HT1080 (cell line): ENCODE data around the gene PLA2G3. TPM values are rescaled to one million over a fixed set of nuclear protein-coding genes. Genes with fewer than 3 reads are reported as not detected.
"Not testable (repeated sequence)": the region's sequence is repeated elsewhere in the genome, so short reads cannot be mapped to it uniquely, and the experiment has no call there.

Experiments used
- DNase-seq: peaks from one replicate; pipeline ENCODE4 v3.0.0-alpha.2; 2015; ENCODE audit warnings: low read depth
- total RNA-seq: library from RNA; depleted of rRNA; stranded (reverse); fragments of >200 nt; shearing (Covaris generic); gene quantifications from 2 replicates; pipeline ENCODE4 v1.2.3, GENCODE V29; 2014

PLA2G3 gene
- total RNA-seq, 1 experiment from 2014 or later = 0.37 TPM

GRCh38 chr22:31124811-31125465, 15.4 kb downstream of the PLA2G3 start:
- no peak for DNase-seq

DNA sequence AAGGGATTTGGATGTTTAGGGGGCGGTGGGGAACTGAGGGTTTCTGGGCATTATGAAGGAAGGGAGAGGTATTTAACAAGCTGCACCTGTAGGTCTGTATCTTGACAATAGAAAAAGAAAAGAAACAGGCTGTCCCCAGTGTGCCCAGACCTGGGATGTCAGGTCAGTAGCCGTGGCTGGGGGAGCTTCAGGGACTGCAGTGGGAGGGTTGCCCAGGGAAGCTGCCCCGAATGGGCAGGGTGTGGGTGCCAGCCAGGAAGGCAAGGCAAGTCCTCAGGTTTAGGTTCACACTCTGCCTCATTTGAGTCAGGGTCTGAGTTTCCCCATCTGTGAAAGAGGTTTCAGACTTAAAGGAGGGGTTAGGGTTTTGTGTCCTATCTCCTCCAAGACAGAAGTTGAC, 16.0 kb downstream of the PLA2G3 start:
- no peak for DNase-seq

- DNase-seq = no peak
Measured at GRCh38 chr22:31123292-31123602, 17.1 kb downstream of the PLA2G3 start.

DNA sequence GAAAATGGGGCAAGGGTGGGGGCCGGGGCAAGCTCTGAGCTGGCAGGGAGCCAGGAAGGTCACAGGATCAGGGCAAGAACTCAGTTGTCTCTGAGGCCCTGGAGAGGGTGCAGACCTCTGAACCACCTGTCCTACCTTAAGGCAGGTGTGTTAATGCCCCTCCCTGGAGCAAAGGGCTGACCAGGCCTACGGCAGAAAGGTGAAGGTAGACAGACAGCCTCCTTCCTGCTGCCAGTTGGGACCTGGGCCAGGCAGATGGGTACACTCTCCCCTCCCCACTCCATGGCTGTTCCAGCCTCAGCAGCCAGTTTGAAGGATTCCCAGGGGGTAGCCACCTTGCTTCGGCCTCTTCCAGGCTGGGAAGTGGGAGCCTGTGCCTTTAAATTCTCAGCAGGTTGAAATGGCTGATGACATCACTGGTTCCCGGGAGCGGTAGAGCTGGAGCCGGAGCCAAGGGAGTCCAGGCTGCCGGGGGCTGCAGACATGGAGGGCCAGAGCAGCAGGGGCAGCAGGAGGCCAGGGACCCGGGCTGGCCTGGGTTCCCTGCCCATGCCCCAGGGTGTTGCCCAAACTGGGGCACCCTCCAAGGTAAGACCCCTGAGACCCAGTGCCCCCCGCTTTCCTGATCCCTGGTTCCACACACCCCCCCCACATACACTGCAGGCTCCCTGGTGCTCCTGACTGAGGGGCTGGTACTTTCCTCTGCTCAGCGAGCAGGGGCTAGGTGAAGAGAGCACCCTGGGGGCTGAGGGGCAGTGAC, 17.6 kb downstream of the PLA2G3 start, which contains the start of gene INPP5J:
Gene INPP5J, plus strand, starts transcription at position 435 of the 760 bp plus-strand sequence. Its CDS starts 49 bp downstream, at position 484.
- peak; percentile 44 for DNase-seq

- no peak for DNase-seq
Measured at GRCh38 chr22:31122196-31122531, 18.1 kb downstream of the PLA2G3 start.

DNA sequence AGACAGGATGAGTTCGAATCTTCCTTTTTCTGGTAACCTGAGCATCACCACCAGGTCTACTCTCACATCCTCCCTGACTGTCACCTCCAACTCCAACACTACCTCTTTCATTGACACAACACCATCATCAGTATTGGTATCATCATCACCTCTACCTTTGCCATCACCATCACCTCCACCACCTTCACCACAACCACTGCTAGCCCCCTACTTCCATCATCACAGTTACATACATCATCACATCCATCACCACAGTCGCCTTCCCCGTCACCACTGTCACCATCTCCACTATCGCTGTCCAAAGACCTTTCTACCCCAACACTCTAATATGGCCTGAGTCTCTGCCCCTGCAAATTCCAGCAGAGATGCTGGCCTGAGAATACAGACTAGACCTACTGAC, 18.9 kb downstream of the PLA2G3 start:
- DNase-seq = no peak

DNA sequence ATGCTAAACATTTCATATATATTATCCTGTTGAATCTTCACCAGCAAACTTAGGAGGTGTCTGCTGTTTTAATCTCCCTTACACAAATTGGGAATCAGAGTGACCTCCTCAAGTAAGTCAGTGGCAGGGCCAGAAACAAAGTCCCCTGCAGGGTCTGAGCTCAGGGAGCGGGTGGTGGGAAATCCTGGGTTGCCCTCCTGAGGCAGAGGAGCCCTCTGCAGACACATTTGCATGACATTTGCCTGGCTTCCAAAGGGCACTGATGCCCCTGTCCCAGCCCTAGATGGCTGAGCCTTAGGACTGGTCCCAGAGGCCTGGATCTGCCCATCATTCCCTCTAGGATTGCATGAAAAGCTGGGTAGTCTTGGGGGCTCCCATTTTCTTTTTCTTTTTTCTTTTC, 19.7 kb downstream of the PLA2G3 start:
- DNase-seq = no peak

DNA sequence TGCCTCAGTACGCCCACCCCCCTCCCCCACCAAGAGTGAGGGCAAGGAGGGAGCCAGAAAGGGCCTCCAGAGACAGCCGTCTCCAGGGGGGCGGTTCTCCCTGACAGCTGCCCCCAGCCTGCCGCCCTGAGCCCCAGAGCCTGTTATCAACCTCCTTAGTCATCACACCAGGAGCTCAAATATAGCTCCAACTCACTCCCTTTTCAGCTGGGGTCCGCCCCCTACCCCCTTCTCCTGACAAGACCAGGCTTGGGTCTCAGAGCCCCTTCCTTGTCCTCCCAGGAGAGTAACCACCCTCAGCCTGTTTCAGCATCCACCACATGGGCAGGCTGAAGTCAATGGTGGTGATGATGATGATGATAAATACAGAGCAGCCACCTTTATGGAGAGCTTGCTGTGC, 20.1 kb downstream of the PLA2G3 start:
- DNase-seq = no peak

DNA sequence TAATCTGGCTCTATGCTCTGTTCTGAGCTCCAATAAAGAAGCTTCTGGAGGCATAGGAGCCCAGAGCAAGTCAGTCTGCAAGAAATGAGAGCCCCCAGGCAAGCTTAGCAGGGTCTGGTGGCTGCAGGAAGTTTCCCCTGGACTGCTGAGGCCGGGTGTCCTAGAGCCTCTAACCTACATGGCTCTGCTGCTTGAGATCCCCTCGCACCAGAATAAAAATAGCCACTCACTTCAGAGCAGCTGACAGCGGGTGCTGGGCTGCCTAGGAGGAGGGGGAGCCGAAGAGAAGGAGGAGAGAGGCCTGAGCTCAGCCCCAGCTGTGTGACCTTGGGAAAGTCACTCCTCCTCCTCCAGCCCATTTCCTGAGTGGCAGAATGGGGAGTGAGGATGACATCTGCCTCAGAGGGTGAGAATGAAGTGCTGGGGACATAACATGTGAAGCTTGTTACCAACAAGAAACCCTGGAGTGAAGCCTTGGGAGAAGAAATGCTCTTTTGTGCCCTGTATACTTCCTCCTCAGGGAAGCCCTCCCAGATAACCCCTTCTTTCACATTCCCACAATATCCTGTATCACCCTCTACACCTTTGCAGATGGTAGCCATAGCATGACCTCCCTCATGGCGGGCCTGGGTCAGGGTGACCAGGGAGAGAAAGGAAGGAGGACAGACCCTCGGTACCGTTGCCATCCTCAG, 21.1 kb downstream of the PLA2G3 start:
- DNase-seq = no peak

- DNase-seq = no peak
Measured at GRCh38 chr22:31118046-31118820, 22.1 kb downstream of the PLA2G3 start.

- not testable (repeated sequence) for DNase-seq
Measured at GRCh38 chr22:31112547-31113091, 27.7 kb downstream of the PLA2G3 start.

DNA sequence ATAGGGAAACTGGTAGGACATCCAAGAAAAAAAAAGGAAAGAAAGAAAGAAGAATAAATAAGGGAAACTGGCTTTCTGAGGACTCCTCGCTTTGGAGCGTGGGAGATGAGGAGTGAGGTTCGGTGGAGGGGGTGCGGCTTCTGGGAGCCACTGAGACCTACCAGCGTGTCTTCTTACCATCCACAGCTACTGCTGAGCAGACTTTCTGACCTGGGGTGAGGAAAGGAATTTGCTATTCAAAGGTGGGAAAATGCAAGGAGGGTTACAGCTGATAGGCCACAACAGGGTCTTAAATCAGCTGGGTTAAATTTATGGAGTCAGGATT, 32.5 kb downstream of the PLA2G3 start:
- DNase-seq = no peak

DNA sequence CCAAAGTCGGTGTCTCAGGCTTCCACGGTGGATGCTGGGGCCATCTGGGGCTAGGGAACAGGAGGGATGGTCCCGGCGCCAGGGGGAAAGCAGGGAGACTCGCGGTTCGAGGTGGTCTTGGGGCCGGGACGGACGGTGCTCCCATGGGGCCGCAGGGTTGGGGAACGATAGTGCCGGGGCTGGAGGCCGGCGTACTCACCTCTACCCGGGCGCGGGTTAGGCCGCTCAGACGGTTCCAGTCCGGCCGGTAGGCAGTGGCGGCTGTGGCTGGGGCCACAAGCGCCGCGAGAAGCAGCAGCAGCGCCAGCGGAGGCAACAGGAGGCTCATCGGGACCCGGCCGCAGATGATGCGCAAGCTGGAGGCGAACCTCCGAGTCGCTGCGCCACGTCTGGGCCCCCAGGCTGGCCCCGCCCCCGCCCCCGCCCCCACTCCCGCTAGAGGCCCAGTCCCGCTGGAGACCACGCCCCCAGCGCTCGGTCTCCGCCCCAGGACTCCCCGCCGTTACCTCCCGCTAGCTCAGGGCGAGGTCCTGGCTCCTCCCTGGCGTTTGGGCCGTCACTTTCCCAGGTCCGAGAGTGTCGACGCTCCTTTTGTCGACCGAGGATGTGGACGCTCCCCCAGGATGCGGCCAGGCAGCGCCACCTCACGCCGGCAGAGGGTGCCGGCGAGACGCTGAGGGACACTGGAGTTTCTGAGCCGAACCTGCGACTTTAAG, 33.0 kb downstream of the PLA2G3 start, which contains the start of gene SELENOM:
Gene SELENOM, minus strand, starts transcription at position 391 of the 716 bp plus-strand sequence. Its CDS starts 63 bp downstream, at position 328.
- DNase-seq = peak; percentile 96

GRCh38 chr22:31106731-31107177, 33.6 kb downstream of the PLA2G3 start:
- no peak for DNase-seq

DNA sequence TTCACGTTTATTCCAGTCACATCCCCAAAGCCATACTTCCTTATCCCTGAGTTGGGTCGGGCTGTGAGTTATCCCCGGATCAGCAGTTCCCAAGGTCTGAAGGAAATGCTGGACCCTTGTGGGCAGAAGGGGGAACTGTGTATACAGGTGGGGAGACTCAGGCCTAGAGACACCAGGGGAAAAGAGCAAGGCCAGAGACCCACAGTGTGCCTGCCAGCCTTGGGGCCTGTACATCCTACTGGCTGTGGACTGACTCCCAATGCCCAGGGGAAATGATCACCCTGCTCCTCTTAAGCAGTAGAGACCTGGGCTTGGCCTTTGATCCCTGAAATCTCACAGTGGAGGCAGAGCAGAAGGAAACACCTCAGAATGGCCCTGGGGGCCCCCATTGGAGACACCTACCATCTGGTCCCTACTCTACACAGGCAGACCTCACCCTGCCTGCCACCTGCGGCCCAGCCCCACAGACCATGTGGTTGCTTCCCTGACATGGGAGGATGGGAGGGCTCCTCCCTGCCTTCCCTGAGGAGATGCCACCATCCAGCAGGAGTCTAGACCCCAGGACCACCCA, 34.2 kb downstream of the PLA2G3 start:
- no peak for DNase-seq

GRCh38 chr22:31105282-31105929, 34.9 kb downstream of the PLA2G3 start:
- no peak for DNase-seq

GRCh38 chr22:31104869-31105268, 35.4 kb downstream of the PLA2G3 start:
- DNase-seq = no peak

DNA sequence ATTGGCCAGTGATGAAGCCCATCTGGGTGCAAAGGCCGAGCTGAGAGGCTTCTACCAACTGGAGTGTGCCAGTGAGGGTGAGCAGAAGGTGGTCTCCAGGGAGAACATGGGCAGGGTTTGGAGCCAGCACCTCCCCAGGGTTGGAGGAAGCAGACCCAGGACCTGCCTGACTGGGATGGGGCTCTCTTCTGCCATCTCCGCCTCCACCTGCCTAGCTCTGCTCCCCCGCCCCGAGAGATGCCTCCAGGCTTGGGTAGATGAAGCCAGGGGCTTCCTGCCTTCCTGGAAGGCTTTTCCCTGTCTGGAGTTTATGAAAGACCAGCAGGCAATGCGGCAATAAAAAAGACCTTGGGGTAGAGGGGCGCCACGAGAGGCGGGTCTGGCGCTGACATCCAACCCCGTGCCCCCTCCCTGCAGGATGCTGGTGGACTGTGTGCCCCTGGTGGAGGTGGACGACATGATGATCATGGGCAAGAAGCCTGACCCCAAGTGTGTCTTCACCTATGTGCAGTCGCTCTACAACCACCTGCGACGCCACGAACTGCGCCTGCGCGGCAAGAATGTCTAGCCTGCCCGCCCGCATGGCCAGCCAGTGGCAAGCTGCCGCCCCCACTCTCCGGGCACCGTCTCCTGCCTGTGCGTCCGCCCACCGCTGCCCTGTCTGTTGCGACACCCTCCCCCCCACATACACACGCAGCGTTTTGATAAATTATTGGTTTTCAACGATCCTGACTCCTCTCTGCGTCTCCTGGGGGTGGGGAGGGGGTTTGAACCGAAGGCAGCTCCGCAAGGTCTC, 36.2 kb downstream of the PLA2G3 start:
- no peak for DNase-seq

DNA sequence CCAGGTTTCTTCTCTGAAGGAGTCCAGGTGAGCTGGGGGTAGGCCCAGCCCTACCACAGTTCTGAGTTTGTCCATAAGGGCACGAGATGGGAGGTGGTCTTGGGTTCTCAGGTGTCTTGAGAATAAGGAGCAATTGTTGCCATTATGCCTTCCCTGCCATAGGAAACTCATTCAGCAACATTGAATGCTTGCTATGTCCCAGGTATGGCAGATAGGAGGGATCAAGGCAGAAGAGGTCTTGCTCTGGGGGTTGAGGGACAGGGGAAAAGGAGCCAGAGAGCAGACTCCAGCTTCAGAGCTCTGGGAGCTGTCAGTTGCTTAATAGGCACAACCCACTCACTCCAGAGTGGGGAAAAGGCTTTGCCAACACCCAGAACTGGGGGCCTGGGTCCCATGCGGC, 37.2 kb downstream of the PLA2G3 start:
- no peak for DNase-seq
